H1 (cell line): Measurements from ENCODE around the gene LPAR4. TPM values are rescaled to one million over a fixed set of nuclear protein-coding genes. Genes with fewer than 3 reads are reported as not detected.
A peak's percentile ranks its signal among the peaks of the same experiment; 100 is the strongest.

Source experiments
- CTCF ChIA-PET: fragments of 300-600 bp; sonication (Branson Sonifier 250); formaldehyde crosslinking; loops from one replicate; lab custom pipeline; 2021; ENCODE audit not compliant: partially characterized antibody; lab: Charles Lee
- POLR2A ChIA-PET: fragments of 300-600 bp; sonication (Branson Sonifier 250); formaldehyde crosslinking; loops from one replicate; lab custom pipeline; 2021; ENCODE audit warnings: inconsistent platforms; ENCODE audit not compliant: partially characterized antibody; lab: Charles Lee
- DNase-seq, 2 experiments: peaks; one replicate each; pipeline versions ENCODE4 v3.0.0 to v3.0.0-alpha.2; 2010 to 2022; ENCODE audit warnings: low spot score in 2 of 2, low read depth in 1 of 2, mixed read lengths in 1 of 2
- FAIRE-seq: peaks from 2 replicates; lab custom pipeline; 2011; peaks lifted over from hg19 to GRCh38; lab: Jason Lieb, UNC
- H2AFZ ChIP-seq: 2 replicates; pipeline ENCODE4 v1.8.1; 2012; ENCODE audit warnings: low read length, inconsistent platforms
- H2AK5ac ChIP-seq: 2 replicates; pipeline ENCODE4 v1.6.1; 2013; ENCODE audit warnings: low read depth, low read length
- H2BK120ac ChIP-seq: replicated peaks from 2 replicates; pipeline ENCODE3; 2013; ENCODE audit warnings: low read depth, low read length, inconsistent platforms
- H2BK12ac ChIP-seq: 2 replicates; pipeline ENCODE4 v1.6.1; 2013; ENCODE audit warnings: low read depth, low read length
- H2BK15ac ChIP-seq: 2 replicates; pipeline ENCODE4 v1.6.1; 2013; ENCODE audit warnings: low read length
- H2BK20ac ChIP-seq: 2 replicates; pipeline ENCODE4 v1.6.1; 2013; ENCODE audit warnings: low read length
- H2BK5ac ChIP-seq: 2 replicates; pipeline ENCODE4 v1.6.1; 2013; ENCODE audit warnings: low read depth, low read length
- H3K14ac ChIP-seq: 2 replicates; pipeline ENCODE4 v1.6.1; 2013; ENCODE audit warnings: inconsistent platforms; ENCODE audit not compliant: insufficient read length
- H3K18ac ChIP-seq: 2 replicates; pipeline ENCODE4 v1.6.1; 2013; ENCODE audit warnings: low read length; ENCODE audit errors: extremely low read depth
- H3K23ac ChIP-seq: 2 replicates; pipeline ENCODE4 v1.6.1; 2013; ENCODE audit warnings: inconsistent platforms; ENCODE audit not compliant: insufficient read length
- H3K23me2 ChIP-seq: 2 replicates; pipeline ENCODE4 v1.6.1; 2013; ENCODE audit warnings: low read depth, low read length
- H3K27ac ChIP-seq: 2 replicates; pipeline ENCODE4 v1.6.1; 2011; ENCODE audit warnings: low read depth, low read length, inconsistent platforms
- H3K27me3 ChIP-seq, 4 experiments: replicated peaks in 1 of 4; 1 replicate in 1 of 4; 2 replicates in 3 of 4; pipeline versions ENCODE4 v1.6.1 to v1.8.1; 2011 to 2013; ENCODE audit warnings: low read length in 3 of 4, mild to moderate bottlenecking in 3 of 4, inconsistent platforms in 2 of 4, mixed read lengths in 2 of 4, moderate library complexity in 1 of 4; ENCODE audit not compliant: control insufficient read depth in 3 of 4, insufficient read depth in 3 of 4; ENCODE audit errors: extremely low read depth in 1 of 4
- H3K36me3 ChIP-seq, 4 experiments: 2 replicates each; pipeline versions ENCODE4 v1.6.1 to v1.8.1; 2011 to 2013; ENCODE audit warnings: mild to moderate bottlenecking in 4 of 4, low read length in 3 of 4, moderate library complexity in 2 of 4, control low read depth in 1 of 4, inconsistent platforms in 1 of 4; ENCODE audit not compliant: insufficient read depth in 4 of 4, control insufficient read depth in 2 of 4
- H3K4ac ChIP-seq: replicated peaks from 2 replicates; pipeline ENCODE3; 2013; ENCODE audit warnings: low read length, low read depth, mixed read lengths, inconsistent platforms; ENCODE audit not compliant: insufficient read length
- H3K4me1 ChIP-seq, 4 experiments: replicated peaks in 1 of 4; 1 replicate in 1 of 4; 2 replicates in 3 of 4; pipeline versions ENCODE4 v1.6.1 to v1.8.1; 2011 to 2013; ENCODE audit warnings: low read length in 3 of 4, inconsistent platforms in 2 of 4, mixed read lengths in 1 of 4; ENCODE audit not compliant: insufficient read depth in 4 of 4, control insufficient read depth in 3 of 4
- H3K4me2 ChIP-seq, 2 experiments: 2 replicates each; pipeline versions ENCODE4 v1.6.1 to v1.8.1; 2011 to 2013; ENCODE audit warnings: low read depth in 2 of 2, low read length in 2 of 2, control low read depth in 1 of 2, inconsistent platforms in 1 of 2, mild to moderate bottlenecking in 1 of 2; ENCODE audit not compliant: insufficient read depth in 1 of 2
- H3K4me3 ChIP-seq, 4 experiments: fragments of 200-600, 300-600 bp in 1 of 4; sonication (generic), shearing (Covaris generic), sonication (Bioruptor Twin) in 1 of 4; 2 replicates each; pipeline versions ENCODE4 v1.5.1 to v1.8.1; 2011 to 2016; ENCODE audit warnings: low read length in 4 of 4, low read depth in 3 of 4, control low read depth in 2 of 4, inconsistent platforms in 2 of 4, mild to moderate bottlenecking in 2 of 4, mixed read lengths in 1 of 4, moderate library complexity in 1 of 4; ENCODE audit not compliant: insufficient read depth in 2 of 4; ENCODE audit errors: extremely low read depth in 1 of 4
- H3K56ac ChIP-seq: replicated peaks from 2 replicates; pipeline ENCODE3; 2013; ENCODE audit warnings: low read depth, mild to moderate bottlenecking, mixed read lengths, low read length, inconsistent platforms; ENCODE audit not compliant: insufficient read length
- H3K79me1 ChIP-seq: 2 replicates; pipeline ENCODE4 v1.6.1; 2013; ENCODE audit warnings: low read depth, low read length, control low read depth
- H3K79me2 ChIP-seq, 2 experiments: 2 replicates each; pipeline versions ENCODE4 v1.6.1 to v1.8.1; 2012 to 2013; ENCODE audit warnings: low read length in 2 of 2, mild to moderate bottlenecking in 2 of 2, inconsistent platforms in 1 of 2; ENCODE audit not compliant: insufficient read depth in 2 of 2, control insufficient read depth in 1 of 2
- H3K9ac ChIP-seq, 4 experiments: replicated peaks in 1 of 4; 1 replicate in 1 of 4; 2 replicates in 3 of 4; pipeline versions ENCODE4 v1.6.1 to v1.8.1; 2011 to 2013; ENCODE audit warnings: low read depth in 3 of 4, low read length in 3 of 4, control low read depth in 2 of 4, mild to moderate bottlenecking in 2 of 4, moderate library complexity in 2 of 4, inconsistent platforms in 1 of 4; ENCODE audit errors: extremely low read depth in 1 of 4
- H3K9me3 ChIP-seq, 2 experiments: 2 replicates each; pipeline versions ENCODE4 v1.6.1 to v1.8.1; 2012 to 2013; ENCODE audit warnings: mild to moderate bottlenecking in 2 of 2, moderate library complexity in 2 of 2, control low read depth in 1 of 2, inconsistent platforms in 1 of 2, low read depth in 1 of 2, low read length in 1 of 2, mixed read lengths in 1 of 2; ENCODE audit not compliant: insufficient read depth in 2 of 2
- H4K20me1 ChIP-seq, 2 experiments: replicated peaks in 1 of 2; 2 replicates each; pipeline versions ENCODE3 to v1.8.1; 2011 to 2013; ENCODE audit warnings: inconsistent platforms in 2 of 2, low read length in 2 of 2, mild to moderate bottlenecking in 1 of 2; ENCODE audit not compliant: insufficient read depth in 2 of 2, control insufficient read depth in 1 of 2
- H4K5ac ChIP-seq: 2 replicates; pipeline ENCODE4 v1.6.1; 2013; ENCODE audit warnings: low read length, low read depth, mixed read lengths, inconsistent platforms; ENCODE audit not compliant: insufficient read length
- H4K8ac ChIP-seq: 2 replicates; pipeline ENCODE4 v1.8.0; 2013; ENCODE audit warnings: mild to moderate bottlenecking, moderate library complexity, low read length, inconsistent platforms; ENCODE audit not compliant: insufficient read depth; ENCODE audit errors: extremely low read depth
- H4K91ac ChIP-seq: replicated peaks from 2 replicates; pipeline ENCODE3; 2013; ENCODE audit warnings: low read length, mixed read lengths, inconsistent platforms; ENCODE audit not compliant: insufficient read length
- TAF1 ChIP-seq: IDR thresholded peaks from 2 replicates; pipeline ENCODE4 v1.6.1; 2011; ENCODE audit warnings: mild to moderate bottlenecking, low read depth, low read length
- TBP ChIP-seq: IDR thresholded peaks from 2 replicates; pipeline ENCODE4 v1.6.1; 2011; ENCODE audit warnings: low read depth, low read length, improper control_type of control experiment
- ZNF274 ChIP-seq: IDR thresholded peaks from 2 replicates; pipeline ENCODE4 v1.7.0; 2012; ENCODE audit warnings: low read length, borderline replicate concordance; ENCODE audit errors: extremely low read depth
- WGBS, 2 experiments: shearing (Covaris generic) in 1 of 2; methylation state at CpG; one replicate each; pipeline versions ENCODE4 v1.1.6 to v1.1.7; 2013 to 2015; ENCODE audit warnings: low lambda C conversion rate in 2 of 2, mixed read lengths in 2 of 2, inconsistent platforms in 1 of 2, low coverage in 1 of 2, missing lambda C conversion rate in 1 of 2; ENCODE audit not compliant: insufficient replicate concordance in 2 of 2, insufficient coverage in 1 of 2, insufficient read length in 1 of 2; ENCODE audit errors: extremely low coverage in 1 of 2, missing lambda C conversion rate in 1 of 2; 5-methylcytosine and 5-hydroxymethylcytosine counted together
- long read RNA-seq, 2 experiments: library from RNA in 1 of 2; library from capped mRNA in 1 of 2; stranded (forward); transcript quantifications; one replicate each; pipeline ENCODE4 v2.0.0, GENCODE V29; 2021; ENCODE audit warnings: inconsistent platforms in 1 of 2
- polyA minus RNA-seq, 3 experiments: library from RNA; depleted of rRNA, polyadenylated mRNA; stranded (reverse); fragments of >200 nt; gene quantifications; 1 replicate in 2 of 3; 2 replicates in 1 of 3; pipeline ENCODE4 v1.2.3, GENCODE V29; 2011
- polyA plus RNA-seq, 7 experiments: library from polyadenylated mRNA; depleted of rRNA in 3 of 7; stranded (reverse) in 5 of 7; unstranded in 2 of 7; fragments of >200 nt in 5 of 7; fragments of 200-250 nt in 2 of 7; gene quantifications; 1 replicate in 5 of 7; 2 replicates in 1 of 7; 4 replicates in 1 of 7; pipeline versions ENCODE4 v1.2.1 to v1.2.3, GENCODE V29; 2011 to 2013; ENCODE audit warnings: missing spikeins in 2 of 7, mixed read lengths in 2 of 7
- total RNA-seq: library from RNA; stranded (reverse); fragmentation: NEBNext Ultra II Directional; extraction: Animal tissue kit (Norgen Biotek cat#: 25700); gene quantifications from 2 replicates; pipeline ENCODE4 v1.2.1, GENCODE V29; 2021
- TF ChIP-seq, protein P1 (sequence below): IDR thresholded peaks from 2 replicates; pipeline ENCODE4 v1.6.1; 2012; ENCODE audit warnings: inconsistent platforms

Gene LPAR4, protein sequence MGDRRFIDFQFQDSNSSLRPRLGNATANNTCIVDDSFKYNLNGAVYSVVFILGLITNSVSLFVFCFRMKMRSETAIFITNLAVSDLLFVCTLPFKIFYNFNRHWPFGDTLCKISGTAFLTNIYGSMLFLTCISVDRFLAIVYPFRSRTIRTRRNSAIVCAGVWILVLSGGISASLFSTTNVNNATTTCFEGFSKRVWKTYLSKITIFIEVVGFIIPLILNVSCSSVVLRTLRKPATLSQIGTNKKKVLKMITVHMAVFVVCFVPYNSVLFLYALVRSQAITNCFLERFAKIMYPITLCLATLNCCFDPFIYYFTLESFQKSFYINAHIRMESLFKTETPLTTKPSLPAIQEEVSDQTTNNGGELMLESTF
- total RNA-seq: 15.5 and 16.3 TPM in 2 replicates
- 6.4 and 7.6 TPM in 2 replicates for polyA plus RNA-seq (2011; rRNA removed)
- 6.2 TPM for polyA plus RNA-seq (2011; cell fraction: cytosol; rRNA removed)
- 14.3 TPM for polyA plus RNA-seq (2011; cell fraction: nucleus; rRNA removed)
- polyA plus RNA-seq (2012, experiment 1 of 2): 6.4 to 13.3 TPM (median 8.7 TPM) in 4 replicates
- polyA plus RNA-seq (2012, experiment 2 of 2): 5.2 TPM
- polyA plus RNA-seq (2013, experiment 1 of 2): 57.2 TPM
- polyA plus RNA-seq (2013, experiment 2 of 2): 46.2 TPM
- 25.5 and 33.2 TPM in 2 replicates for polyA minus RNA-seq (2011; rRNA and poly(A)+ RNA removed)
- polyA minus RNA-seq (2011; cell fraction: cytosol; rRNA and poly(A)+ RNA removed): 3.9 TPM
- polyA minus RNA-seq (2011; cell fraction: nucleus; rRNA and poly(A)+ RNA removed): 37.9 TPM
- long read RNA-seq, experiment 1, partial matches to known transcripts: 0 of 9 reads
- long read RNA-seq, experiment 1, other reads (novel, unspliced or antisense): 9 of 9 reads
- long read RNA-seq, experiment 2, partial matches to known transcripts: 2 of 6 reads
- long read RNA-seq, experiment 2, other reads (novel, unspliced or antisense): 2 of 6 reads

DNA sequence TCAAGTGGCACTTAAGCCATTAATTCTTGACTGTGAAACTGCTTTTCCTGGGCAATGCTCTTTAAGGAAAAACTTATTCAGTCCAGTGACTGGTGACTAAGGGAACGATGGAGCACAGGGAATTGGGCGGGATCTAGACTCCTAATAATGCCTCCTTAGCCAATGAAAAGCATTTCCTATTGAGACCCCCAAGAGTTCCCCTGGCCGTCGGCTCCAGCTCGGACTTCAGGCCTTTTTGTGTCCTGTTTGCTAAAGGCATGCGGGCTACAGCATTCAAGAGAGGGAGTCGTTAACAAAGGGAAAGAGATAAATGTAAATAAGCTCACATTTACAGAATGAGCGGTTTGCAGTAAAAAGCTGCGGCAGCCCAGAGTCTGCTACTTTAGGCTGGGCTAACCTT, at the start of gene LPAR4:
LPAR4 (plus strand) TSS at position 232 of the 400 bp plus-strand sequence. CDS start 7,150 bp downstream, outside the sequence.
- Histone ChIP-seq H3K18ac (no peak within 1 kb of the TSS; the same call in 1 of the 2 replicates), H3K36me3 (no peaks in the 10 kb centered on the region), H4K20me1 (no peaks in the 10 kb centered on the region)
- peak; percentile 49; the same call in 1 of the 2 replicates for TF ChIP-seq TAF1
- TF ChIP-seq ZNF274: no peak
- 0 out of 2 replicates have a peak, but pooled peaks have one; percentile 39 for TF ChIP-seq TBP
- TF ChIP-seq, protein P1, sequence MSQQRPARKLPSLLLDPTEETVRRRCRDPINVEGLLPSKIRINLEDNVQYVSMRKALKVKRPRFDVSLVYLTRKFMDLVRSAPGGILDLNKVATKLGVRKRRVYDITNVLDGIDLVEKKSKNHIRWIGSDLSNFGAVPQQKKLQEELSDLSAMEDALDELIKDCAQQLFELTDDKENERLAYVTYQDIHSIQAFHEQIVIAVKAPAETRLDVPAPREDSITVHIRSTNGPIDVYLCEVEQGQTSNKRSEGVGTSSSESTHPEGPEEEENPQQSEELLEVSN: peak; percentile 72
- TF ChIP-seq, all 59 proteins: peak for 3
- H2BK12ac ChIP-seq: no peak within 1 kb of the TSS
- no peak within 1 kb of the TSS for H3K56ac ChIP-seq
- H3K4me2 ChIP-seq: peak within 1 kb of the TSS; percentile 65 to 70
- CTCF ChIA-PET: no interaction called here
- FAIRE-seq: peak; percentile 94
- H2BK5ac ChIP-seq: no peak within 1 kb of the TSS; the same call in 1 of the 2 replicates
- DNase-seq: peak; percentile 36 to 47
- no peaks in the 10 kb centered on the region for H3K23me2 ChIP-seq
- peak within 1 kb of the TSS; percentile 91 for H4K5ac ChIP-seq
- WGBS, 2 experiments: 0% methylated on average over 7 of the region's 9 CpGs; no CpG with 5 or more reads in 1 of the 2 experiments
- no peak within 1 kb of the TSS for H2BK120ac ChIP-seq
- H2BK15ac ChIP-seq: no peak within 1 kb of the TSS
- peak within 1 kb of the TSS; percentile 34 to 63 (median 46); a peak in 7 of 8 replicates for H3K4me3 ChIP-seq
- no peak within 1 kb of the TSS for H4K91ac ChIP-seq
- no peak within 1 kb of the TSS for H2AFZ ChIP-seq
- H3K79me2 ChIP-seq: peaks cover 0 to 2% of the 10 kb centered on the region in 2 experiments; a peak in 2 of 4 replicates
- no peak within 1 kb of the TSS for H4K8ac ChIP-seq
- no peak within 1 kb of the TSS for H3K23ac ChIP-seq
- peak within 1 kb of the TSS in 1 of 4 experiments; percentile 47; a peak in 2 of 7 replicates for H3K9ac ChIP-seq
- H3K4ac ChIP-seq: no peak within 1 kb of the TSS
- POLR2A ChIA-PET: no interaction called here
- H3K27me3 ChIP-seq: no peaks in the 10 kb centered on the region
- H3K4me1 ChIP-seq: peaks cover 0 to 10% (median 5%) of the 10 kb centered on the region in 4 experiments; a peak in 3 of 7 replicates
- no peaks in the 10 kb centered on the region for H3K79me1 ChIP-seq
- H3K9me3 ChIP-seq: no peaks in the 10 kb centered on the region
- H2BK20ac ChIP-seq: no peak within 1 kb of the TSS
- H2AK5ac ChIP-seq: no peak within 1 kb of the TSS
- H3K14ac ChIP-seq: no peak within 1 kb of the TSS
- H3K27ac ChIP-seq: peak within 1 kb of the TSS; percentile 58; the same call in 1 of the 2 replicates
